T follicular helper cell (primary cell): ENCODE data around the gene UVRAG.

Experiments
- DNase-seq: peaks from one replicate; pipeline ENCODE4 v3.0.0-alpha.2; 2020; ENCODE audit warnings: low read depth
- total RNA-seq, 2 experiments: gene quantifications; one replicate each; lab custom pipeline; 2026; lab: John Stamatoyannopoulos, UW

UVRAG gene
- total RNA-seq, result 27.9 to 48.7 reads per million in 2 experiments

GRCh38 chr11:75814677-75815344 lies at the start of gene UVRAG:
UVRAG (plus strand) TSS chr11:75815210; CDS start chr11:75815408, 198 bp downstream.
- peak; percentile 97 for DNase-seq

DNA sequence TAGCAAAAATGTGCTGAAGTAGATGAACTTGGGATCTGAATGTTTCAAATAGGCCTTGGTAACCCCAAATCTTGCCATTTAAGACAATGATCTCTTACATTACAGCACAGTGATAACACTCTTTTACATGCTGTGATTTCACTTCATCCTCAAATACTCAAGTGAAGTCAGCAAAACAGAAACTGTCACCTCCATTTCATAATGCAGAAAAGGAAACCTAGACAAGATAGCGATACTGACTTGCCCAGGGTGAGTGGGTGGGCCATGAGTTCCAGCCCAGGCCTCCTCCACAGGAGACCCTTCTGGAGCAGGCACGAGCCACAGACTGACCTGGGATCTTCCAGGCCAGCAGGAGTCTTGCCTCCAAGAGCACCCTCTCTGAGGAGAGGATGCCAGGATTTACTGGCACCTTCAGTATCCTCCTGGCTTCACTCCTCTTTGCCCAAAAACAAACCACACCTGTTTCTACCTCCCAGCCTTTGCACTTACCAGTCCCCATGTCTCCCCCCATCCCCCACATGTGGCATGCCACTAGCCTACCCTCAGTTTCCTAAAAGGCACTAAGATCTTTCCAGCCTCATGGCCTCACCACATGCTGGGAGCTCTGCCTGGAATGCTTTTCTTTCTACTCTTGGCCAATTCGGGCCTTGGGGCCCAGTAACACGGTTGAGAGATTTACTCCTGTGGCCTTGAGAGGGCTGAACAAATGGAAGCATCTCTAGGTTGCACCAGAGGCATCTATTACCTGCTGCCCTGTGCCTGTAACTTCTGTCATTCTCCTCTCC lies 48.4 kb upstream of the UVRAG start:
- no peak for DNase-seq

DNA sequence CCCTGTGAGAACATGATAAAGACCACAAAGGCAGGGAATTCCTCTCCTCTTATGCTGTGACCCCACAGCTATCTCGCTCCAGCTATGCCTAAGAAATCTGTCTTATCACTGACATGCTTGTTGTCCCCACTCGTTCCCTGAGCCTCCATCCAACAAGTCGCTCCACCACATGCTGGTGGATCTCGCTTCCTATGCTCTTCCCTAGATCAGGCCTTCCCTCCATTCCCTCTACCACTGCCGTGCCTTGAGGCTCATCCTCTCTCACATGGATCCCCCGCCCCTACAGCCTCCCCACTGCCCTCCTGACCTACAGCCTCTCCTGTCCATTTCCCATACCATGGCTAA lies 47.8 kb upstream of the UVRAG start:
- no peak for DNase-seq

- no peak for DNase-seq
Measured at GRCh38 chr11:75767793-75768111, 47.3 kb upstream of the UVRAG start.

- peak; percentile 39 for DNase-seq
Measured at GRCh38 chr11:75768112-75768908, 46.7 kb upstream of the UVRAG start, which contains the start of gene DGAT2. DGAT2 (plus strand) TSS chr11:75768778; CDS start chr11:75768992, 214 bp downstream.

DNA sequence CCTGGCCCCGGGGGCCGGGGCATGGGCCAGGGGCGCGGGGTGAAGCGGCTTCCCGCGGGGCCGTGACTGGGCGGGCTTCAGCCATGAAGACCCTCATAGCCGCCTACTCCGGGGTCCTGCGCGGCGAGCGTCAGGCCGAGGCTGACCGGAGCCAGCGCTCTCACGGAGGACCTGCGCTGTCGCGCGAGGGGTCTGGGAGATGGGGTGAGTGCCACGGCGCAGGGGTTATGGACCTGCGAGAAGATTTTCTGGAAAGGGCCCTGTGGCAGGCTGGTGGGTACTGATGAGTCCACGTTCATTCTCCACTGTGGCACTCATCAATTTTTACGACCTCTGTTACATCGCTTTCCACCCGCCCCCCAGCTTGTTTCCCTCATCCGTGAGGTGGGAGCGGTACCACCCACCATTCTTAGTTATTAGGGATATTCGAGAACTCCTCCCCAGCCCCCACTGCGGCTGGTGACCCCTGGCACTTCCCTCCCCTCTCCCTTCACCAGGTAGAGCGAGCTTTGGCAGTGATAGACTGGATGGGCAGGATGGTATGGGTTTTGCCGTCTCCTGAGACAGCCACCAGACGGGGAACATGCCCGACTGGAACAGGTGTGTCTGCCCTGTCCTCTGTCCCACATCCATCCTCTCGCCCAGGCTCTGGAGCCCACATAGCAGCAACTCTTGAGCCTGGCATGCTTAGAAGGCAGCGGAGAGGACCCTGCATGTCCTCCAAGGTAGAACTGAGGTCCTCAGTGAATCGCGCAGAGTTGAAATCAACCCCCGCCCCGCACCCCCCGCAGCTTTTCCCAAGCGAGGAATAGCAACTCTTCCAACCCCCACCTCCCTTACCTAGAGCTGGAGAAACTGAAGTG lies 45.9 kb upstream of the UVRAG start:
- DNase-seq, result no peak

DNA sequence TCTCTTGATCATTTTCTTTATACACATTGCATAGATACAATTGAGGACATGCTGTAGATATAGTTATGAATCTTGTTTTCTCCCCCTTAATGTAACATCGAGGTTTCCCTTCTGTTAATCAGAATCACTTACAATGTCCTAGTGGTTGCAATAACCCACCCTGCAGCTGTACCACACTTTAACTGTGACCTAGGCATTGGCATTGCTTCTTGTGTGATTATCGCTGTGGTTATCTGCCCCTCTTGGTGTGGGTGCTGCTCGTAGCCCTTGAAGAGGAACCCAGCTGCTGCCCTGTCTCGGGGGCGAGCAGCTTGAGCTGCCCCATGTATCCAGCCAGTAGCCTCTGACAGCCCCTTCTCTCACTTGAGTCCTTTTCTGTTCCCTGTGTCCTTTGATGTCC lies 44.9 kb upstream of the UVRAG start:
- no peak for DNase-seq

DNA sequence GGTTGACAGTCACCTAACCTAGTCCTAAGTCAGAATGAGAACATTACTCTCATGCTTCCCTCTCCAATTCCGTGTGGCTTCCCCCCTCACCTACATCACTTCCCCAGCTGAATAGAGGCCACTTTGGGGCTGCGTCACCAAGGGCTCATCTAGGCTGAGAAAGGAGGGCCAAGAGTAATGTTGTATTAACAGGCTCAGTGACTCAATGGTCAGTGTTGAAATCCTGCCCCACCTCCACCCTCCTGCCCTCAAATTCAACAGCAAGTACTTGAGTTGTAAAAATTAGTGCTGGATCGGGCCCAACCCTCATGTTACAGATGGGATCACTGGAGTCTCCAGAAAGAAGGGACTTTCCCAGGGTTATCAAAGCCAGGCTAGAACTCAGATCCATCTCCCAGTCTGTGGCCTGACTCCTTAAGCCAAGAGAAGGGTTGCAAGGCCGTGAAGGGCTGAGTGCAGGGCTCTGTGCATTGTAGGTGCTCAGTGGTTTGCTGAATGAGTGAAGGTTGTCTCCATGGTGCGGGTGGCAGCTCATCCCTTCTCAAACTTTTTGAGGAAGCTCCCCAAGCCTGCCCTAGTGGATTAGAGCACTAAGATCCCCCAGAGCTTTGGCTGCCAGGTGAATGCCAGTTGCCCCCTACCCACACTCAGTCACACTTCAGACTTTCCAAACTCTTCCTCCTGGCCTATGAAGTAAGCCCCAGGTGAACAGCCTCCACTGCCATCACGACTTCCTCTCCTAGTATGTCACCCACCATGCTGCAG lies 43.2 kb upstream of the UVRAG start:
- no peak for DNase-seq

GRCh38 chr11:75773595-75774353 lies 41.2 kb upstream of the UVRAG start:
- DNase-seq, result no peak

DNA sequence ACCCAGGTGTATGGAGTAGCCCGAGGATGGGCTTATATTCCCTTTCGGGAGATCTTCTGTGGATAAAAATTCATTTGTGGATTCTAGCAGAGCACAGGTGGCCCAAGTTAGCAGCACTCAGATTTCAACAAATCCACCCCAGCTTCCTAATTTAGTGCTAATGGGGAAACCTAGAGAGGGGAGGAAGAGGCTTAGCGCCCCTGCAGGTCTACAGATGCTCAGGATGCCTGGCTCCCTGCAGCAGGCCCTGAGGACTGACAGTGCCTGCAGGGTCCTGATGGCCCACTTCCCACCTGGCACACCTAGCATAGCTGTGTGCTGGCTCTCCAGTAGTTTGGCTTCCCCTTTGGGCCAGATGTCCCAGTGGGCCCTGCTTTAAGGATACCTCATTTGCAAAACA lies 40.0 kb upstream of the UVRAG start:
- DNase-seq, result no peak

GRCh38 chr11:75776546-75776945 lies 38.5 kb upstream of the UVRAG start:
- no peak for DNase-seq

DNA sequence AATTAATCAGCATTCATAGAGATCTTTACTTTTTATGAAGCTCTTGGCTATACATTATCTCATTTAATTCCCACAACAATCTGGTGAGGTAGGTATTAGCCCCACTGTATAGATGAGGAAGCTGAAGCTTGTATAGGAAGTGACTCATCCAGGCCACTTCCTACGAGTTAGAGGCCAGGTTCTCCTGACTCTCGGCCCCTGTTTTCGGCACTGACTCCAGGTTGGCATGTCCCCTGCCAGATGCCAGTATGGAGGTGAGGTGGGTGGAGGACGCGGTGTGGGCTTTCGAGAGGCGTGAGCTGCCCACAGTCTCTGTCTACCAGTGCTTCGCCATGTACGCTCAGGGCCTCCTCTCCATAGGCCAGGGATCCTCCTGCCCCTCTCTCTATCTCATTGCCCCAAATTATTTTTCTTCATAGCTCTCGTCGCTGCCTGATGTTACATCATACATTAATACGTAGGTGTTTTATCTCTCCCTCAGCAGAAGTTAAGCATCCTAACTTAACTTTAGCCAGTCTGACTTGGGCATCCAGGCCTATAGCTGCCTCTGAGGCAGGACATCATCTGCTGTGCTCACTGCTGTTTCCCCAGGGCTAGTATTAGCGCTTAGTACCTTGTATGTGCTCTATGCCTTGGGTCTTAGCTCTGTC lies 37.4 kb upstream of the UVRAG start:
- no peak for DNase-seq

DNA sequence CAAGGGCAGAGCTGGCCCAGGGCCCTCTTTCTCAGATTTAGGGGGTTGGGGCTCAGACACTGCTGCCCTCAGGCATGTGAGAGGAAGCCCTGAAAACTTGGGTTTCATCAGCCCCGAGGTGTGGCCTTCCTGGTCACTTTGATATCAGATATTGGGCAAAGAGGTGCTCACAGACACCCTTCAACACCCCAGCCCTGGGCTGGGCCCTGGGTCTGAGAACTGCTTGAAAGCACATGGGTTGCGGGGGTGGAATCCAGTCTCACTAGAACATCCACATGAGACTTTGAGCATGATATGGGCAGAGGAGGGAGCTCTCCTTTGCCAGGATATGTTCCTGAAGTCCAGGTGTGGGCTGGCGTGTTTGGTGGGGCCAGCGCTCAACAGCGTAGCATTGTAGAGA lies 36.0 kb upstream of the UVRAG start:
- no peak for DNase-seq

- no peak for DNase-seq
Measured at GRCh38 chr11:75779960-75780359, 35.0 kb upstream of the UVRAG start.

DNA sequence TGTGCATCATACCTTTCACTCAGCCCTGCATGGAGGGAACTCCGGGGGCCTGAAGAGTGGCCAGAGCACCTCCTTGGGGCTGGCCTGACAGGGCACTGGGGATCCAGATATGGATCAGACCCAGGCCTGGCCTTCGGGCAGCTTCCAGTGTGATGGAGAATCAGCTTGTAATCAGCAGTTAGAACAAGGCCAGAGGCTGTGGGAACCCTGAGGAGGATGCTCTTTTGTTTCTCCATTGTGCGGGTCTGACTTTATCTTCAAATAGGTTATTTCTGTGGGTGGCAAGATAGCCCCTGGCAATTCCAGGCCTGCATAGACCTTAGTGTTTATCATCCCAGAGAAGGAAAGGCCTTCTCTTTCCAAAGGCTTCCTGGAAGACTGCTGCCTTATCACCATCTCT lies 34.1 kb upstream of the UVRAG start:
- DNase-seq, result no peak

DNA sequence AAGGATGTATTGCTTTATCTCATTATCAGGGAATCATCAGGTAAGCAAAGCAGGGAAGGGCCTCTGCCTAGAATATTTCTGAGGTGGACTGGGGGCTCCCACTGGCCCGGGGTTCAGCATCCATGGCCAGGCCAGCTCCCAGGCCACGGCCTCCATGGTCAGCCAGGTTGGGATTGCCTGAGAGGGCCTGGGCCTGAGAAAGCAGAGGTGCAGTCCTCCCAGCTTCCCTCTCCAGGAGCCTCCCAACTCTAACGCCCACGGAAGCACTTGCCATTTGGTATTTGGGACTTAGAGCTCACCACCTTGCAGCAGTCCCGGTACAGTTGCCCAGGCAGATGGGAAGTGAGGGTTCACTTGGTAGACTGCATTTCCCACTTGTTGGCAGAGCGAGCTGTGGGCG lies 33.7 kb upstream of the UVRAG start:
- no peak for DNase-seq

DNA sequence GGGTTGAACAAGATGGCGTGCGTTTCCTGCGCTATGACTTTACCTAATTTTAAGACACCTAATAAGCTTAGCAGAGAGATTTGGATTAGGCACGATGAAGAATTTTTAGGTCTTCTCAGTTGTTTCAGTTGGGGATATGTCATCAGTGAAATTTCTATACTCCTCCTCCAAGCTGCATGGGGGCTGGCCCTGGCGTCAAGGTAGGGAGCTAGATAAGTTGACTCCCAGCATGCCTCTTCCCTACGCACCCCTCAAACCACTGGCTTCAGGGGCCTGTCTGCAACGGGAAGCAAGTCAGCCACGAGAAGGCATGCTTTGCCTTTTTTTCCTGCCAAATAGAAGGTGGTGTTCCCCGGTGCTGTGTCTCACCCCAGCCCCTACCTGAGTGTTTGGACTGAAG lies 33.2 kb upstream of the UVRAG start:
- DNase-seq, result no peak

DNA sequence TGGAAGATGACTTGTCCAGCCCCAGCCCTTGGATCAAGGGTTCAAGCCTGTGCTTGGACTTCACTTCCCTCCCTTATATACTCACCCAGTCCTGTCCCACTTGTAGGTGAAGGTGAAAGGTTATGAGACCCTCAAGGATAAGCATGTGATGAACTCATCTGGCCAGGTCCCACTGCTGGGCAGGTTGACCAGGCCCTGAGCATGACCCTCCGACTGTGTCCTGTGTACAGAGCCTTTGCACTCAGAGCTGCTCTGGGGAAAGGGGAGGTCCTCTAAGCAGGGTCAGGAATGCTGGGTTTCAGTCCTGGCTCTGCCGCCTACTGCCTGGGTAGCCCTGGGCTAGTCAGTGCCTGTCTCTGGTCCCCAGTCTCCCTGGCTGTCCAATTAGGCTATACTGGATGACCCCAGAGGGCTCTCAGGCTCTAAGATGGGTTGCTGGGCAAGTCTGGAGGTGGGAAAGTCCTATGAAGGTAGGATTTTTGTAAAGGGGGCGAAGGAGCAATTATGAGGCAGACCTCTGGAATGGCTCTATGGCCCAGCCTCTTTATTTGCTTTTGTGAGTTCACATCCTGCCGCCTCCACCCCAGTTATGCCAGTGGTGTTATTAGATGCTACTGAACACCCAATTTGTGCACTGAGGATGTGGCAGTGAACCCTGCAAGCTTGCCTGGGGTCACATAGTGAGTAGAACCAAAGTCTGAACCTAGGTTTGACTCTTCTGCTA lies 32.3 kb upstream of the UVRAG start:
- DNase-seq, result no peak

DNA sequence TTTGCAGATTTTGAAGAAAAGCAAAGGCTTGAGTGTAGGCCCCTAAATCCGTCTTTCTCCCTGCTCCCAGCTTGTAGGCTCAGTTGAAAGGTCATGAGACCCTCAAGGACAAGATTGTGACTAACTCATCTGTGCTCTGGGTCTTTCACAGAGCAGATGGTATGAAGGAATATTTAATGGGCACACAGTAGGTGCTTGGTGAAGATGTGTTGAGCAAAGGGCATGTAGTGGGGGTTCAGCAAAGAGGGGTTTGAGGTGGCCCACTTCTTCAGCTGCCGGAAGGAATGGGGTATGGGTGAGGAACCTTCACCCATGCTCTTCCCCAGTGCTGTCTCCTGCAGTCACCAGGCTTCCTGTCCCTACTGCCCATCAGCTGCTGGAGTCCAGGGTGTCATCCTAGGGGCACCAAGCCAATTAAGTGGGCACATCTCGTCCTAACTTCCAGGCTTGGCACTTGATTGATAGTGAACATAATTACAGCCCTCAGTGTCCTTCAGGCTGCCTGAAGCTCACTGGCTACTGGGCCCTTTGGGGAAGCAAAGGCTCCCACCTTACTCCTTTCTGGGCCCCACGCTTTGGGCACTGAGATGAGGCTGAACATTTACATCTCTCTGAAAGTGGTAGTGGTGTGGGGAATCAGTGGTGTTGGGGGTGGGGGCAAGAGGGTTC lies 31.5 kb upstream of the UVRAG start:
- no peak for DNase-seq
